ENCODE measurements around the gene CPA4.

The CPA4 gene

DNA sequence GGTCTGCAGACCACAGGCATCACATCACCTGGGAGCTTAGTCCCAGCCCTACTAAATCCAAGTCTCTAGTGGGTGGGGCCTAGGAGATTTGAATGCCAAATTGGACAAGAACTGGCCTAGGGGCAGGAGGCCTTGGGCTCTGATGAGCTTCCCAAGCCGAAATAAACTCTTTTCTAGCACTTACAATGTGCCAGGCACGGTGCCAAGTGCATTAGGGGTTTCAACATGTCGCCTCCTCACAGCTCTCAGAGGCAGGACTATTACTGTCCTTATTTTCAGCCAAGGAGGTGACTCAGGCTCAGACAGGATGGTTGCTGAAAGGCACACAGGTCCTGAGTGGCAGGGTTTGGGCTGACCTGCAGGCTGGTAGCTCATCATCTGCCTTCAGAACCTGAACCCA is 78.1 kb downstream of the CPA4 start:
- 83% methylated on average over 3 of the region's 3 CpGs for WGBS

DNA sequence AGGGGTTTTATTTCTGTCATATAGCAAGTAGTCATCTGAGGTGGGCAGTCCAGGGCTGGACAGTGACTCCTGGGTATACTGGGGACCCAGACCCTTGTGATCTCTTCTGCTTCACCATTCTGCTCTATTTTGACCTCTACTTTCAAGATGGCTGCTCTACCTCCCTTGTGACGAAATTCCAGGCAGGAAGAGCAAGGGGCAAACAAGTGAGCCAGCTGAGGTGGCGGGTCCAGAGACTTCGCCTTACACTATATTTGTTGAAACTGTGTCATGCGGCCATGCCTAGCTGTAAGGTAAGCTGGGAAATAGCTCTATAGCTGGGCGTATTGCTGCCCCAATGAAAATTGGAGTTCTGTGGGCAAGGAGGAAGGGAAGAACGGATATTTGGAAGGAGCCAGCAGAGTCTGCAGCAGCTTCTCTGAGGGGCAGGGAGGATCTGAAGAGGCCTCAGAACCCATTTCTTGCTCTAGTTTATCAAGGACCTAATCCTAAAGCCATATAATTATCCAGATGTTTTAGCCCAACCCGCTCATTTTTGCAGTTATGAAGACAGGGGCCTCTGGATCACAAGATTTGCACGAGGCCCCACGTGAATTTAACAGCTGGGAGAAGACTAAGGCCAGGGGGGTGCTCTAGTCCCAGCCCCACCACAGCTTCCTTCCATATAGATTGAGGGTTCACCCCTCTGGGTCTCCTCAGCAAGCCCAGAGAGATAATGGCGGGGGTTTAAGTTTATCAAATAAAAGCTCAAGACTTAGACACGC is 79.6 kb downstream of the CPA4 start:
- peak overlapping the region; percentile 37 for H2AFZ ChIP-seq (ENCODE audit: low read depth, low read length)
- peak overlapping the region; percentile 95 for H4K8ac ChIP-seq (ENCODE audit: low read length)
- peak overlapping the region; percentile 98 for H4K91ac ChIP-seq (ENCODE audit: low read length)
- peak overlapping the region; percentile 96 for H2BK15ac ChIP-seq (ENCODE audit: low read depth, poor library complexity, severe bottlenecking)
- no peaks in the 10 kb centered on the region for H3K9me3 ChIP-seq (ENCODE audit: control insufficient read depth, low read length)
- H3K27ac ChIP-seq (ENCODE audit: low read length, poor library complexity, severe bottlenecking): peak overlapping the region; percentile 100
- peak overlapping the region; percentile 89 for H3K9ac ChIP-seq (ENCODE audit: low read length)
- H3K79me1 ChIP-seq (replicated peaks; ENCODE audit: low read length, poor library complexity, severe bottlenecking): no peaks in the 10 kb centered on the region
- peak overlapping the region; percentile 98 to 99 for H3K18ac ChIP-seq (ENCODE audit: low read depth in 1 of 2, low read length in 2 of 2)
- no peaks in the 10 kb centered on the region for H3K27me3 ChIP-seq (ENCODE audit: control insufficient read depth in 1 of 2, insufficient read depth in 1 of 2, low read length in 2 of 2)
- H3K23ac ChIP-seq (ENCODE audit: low read length in 2 of 2): peak overlapping the region in 1 of 2 experiments; percentile 66
- no peak overlapping the region for H3K4me2 ChIP-seq (ENCODE audit: low read length, poor library complexity, severe bottlenecking)
- H2AK5ac ChIP-seq (ENCODE audit: low read length, severe bottlenecking): peak overlapping the region; percentile 99
- peak overlapping the region; percentile 99 for H2BK120ac ChIP-seq (ENCODE audit: low read depth, low read length)
- peak overlapping the region; percentile 99 for H2BK5ac ChIP-seq (ENCODE audit: low read depth, low read length, poor library complexity, severe bottlenecking)
- H3K4me1 ChIP-seq (ENCODE audit: control insufficient read depth, insufficient read depth, low read depth, low read length): peaks cover 46% of the 10 kb centered on the region
- H3K4me3 ChIP-seq (ENCODE audit: insufficient read depth in 1 of 2, low read depth in 1 of 2, low read length in 2 of 2): no peak overlapping the region
- no peak for DNase-seq
- H3K4ac ChIP-seq (ENCODE audit: low read depth in 1 of 2, low read length in 2 of 2): peak overlapping the region; percentile 98 to 99
- peak overlapping the region; percentile 6 to 90 for H3K14ac ChIP-seq (ENCODE audit: low read length in 2 of 2)
- no peaks in the 10 kb centered on the region for H3K36me3 ChIP-seq (ENCODE audit: control insufficient read depth in 1 of 2, insufficient read depth in 2 of 2, low read depth in 1 of 2, low read length in 2 of 2)
- peak overlapping the region; percentile 99 for H2BK12ac ChIP-seq (ENCODE audit: low read length in 2 of 2)
- WGBS: 55% methylated on average over 11 of the region's 11 CpGs

More for the DNA sequence above, 78.1 kb downstream of the CPA4 start:
- Histone ChIP-seq H3K14ac (ENCODE audit: low read length in 2 of 2) (peak overlapping the region in 1 of 2 experiments; percentile 35), H2AK5ac (ENCODE audit: low read length, severe bottlenecking) (peak overlapping the region; percentile 98), H2BK15ac (ENCODE audit: low read depth, poor library complexity, severe bottlenecking) (peak overlapping the region; percentile 99), H3K79me1 (replicated peaks; ENCODE audit: low read length, poor library complexity, severe bottlenecking) (no peaks in the 10 kb centered on the region), H3K4me2 (ENCODE audit: low read length, poor library complexity, severe bottlenecking) (no peak overlapping the region), H3K9ac (ENCODE audit: low read length) (no peak overlapping the region), H2AFZ (ENCODE audit: low read depth, low read length) (no peak overlapping the region), H3K36me3 (ENCODE audit: control insufficient read depth in 1 of 2, insufficient read depth in 2 of 2, low read depth in 1 of 2, low read length in 2 of 2) (no peaks in the 10 kb centered on the region), H2BK5ac (ENCODE audit: low read depth, low read length, poor library complexity, severe bottlenecking) (peak overlapping the region; percentile 19), H4K8ac (ENCODE audit: low read length) (peak overlapping the region; percentile 98), H3K4me1 (ENCODE audit: control insufficient read depth, insufficient read depth, low read depth, low read length) (peaks cover 53% of the 10 kb centered on the region), H3K27ac (ENCODE audit: low read length, poor library complexity, severe bottlenecking) (no peak overlapping the region), H3K27me3 (ENCODE audit: control insufficient read depth in 1 of 2, insufficient read depth in 1 of 2, low read length in 2 of 2) (no peaks in the 10 kb centered on the region), H4K91ac (ENCODE audit: low read length) (peak overlapping the region; percentile 99), H3K4me3 (ENCODE audit: insufficient read depth in 1 of 2, low read depth in 1 of 2, low read length in 2 of 2) (no peak overlapping the region), H3K23ac (ENCODE audit: low read length in 2 of 2) (peak overlapping the region in 1 of 2 experiments; percentile 2), H3K4ac (ENCODE audit: low read depth in 1 of 2, low read length in 2 of 2) (peak overlapping the region; percentile 55 to 97), H3K9me3 (ENCODE audit: control insufficient read depth, low read length) (no peaks in the 10 kb centered on the region), H3K18ac (ENCODE audit: low read depth in 1 of 2, low read length in 2 of 2) (peak overlapping the region; percentile 88 to 94), H2BK120ac (ENCODE audit: low read depth, low read length) (peak overlapping the region; percentile 98), H2BK12ac (ENCODE audit: low read length in 2 of 2) (peak overlapping the region; percentile 99 to 100)
- peak; percentile 56 for DNase-seq

Measured in mesenchymal stem cell (in vitro differentiated cells and primary cell).